Measurements from ENCODE around the gene MAP2K7. TPM values are rescaled to one million over a fixed set of nuclear protein-coding genes. Genes with fewer than 3 reads are reported as not detected.

MAP2K7 gene
- total and polyA plus RNA-seq, 2 donors: 8.0 to 45.4 TPM

DNA sequence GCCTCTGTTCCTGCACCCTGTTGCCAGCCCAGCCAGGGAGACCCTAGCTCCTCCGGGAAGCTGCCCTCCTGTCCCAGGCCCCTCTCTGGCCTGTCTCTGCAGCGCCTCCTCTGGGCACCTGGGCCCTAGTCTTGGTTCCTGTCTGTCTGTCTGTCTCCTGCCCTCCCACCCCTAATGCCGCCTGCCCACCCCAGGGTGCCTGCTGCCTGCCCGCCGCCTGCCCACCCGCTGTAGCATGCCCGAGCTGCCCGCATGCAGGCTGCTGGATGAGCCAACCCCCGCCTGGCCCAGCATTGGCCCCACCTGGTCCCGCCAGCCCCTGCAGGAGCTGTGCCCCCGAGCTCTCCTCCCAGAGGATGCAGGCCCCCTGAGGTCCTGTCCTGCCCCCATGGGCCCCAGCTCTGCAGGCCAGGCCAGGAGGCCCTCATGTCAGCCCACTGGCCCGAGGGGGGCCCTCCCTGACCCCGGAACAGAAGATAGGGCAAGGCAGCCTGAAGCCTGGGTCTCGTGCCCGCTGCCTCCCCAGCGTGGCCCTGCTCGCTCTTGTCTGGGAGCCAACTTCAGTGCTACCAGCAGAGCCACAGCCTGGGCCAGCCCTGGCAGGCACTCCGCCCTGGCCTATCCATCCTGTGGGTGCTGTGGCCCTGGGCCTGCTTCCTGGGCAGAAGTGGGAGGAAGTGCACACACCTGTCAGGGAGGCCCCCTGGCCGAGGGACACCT, 5.2 kb downstream of the MAP2K7 start:
- Histone ChIP-seq H3K27me3 (ENCODE audit: control insufficient read depth in 2 of 2, insufficient read depth in 1 of 2, low read length in 1 of 2) (peaks cover 0 to 9% of the 10 kb centered on the region in 2 donors), H3K4me3 (ENCODE audit: low read length in 2 of 2) (no peak overlapping the region), H3K27ac (ENCODE audit: low read depth in 1 of 2, low read length in 1 of 2) (no peak overlapping the region), H3K4me1 (ENCODE audit: control insufficient read depth in 2 of 2, insufficient read depth in 2 of 2, low read length in 2 of 2) (peaks cover 9 to 15% of the 10 kb centered on the region in 2 donors), H3K9me3 (ENCODE audit: control insufficient read depth in 2 of 2, insufficient read depth in 1 of 2, low read length in 1 of 2) (peaks cover 0 to 1% of the 10 kb centered on the region in 2 donors), H3K36me3 (ENCODE audit: control insufficient read depth in 2 of 2, insufficient read depth in 2 of 2, low read length in 1 of 2) (peaks cover 50 to 68% of the 10 kb centered on the region in 2 donors)
- WGBS: 97% methylated on average over 19 of the region's 19 CpGs
- DNase-seq (ENCODE audit: low read depth in 6 of 9, low spot score in 9 of 9): no peak

DNA sequence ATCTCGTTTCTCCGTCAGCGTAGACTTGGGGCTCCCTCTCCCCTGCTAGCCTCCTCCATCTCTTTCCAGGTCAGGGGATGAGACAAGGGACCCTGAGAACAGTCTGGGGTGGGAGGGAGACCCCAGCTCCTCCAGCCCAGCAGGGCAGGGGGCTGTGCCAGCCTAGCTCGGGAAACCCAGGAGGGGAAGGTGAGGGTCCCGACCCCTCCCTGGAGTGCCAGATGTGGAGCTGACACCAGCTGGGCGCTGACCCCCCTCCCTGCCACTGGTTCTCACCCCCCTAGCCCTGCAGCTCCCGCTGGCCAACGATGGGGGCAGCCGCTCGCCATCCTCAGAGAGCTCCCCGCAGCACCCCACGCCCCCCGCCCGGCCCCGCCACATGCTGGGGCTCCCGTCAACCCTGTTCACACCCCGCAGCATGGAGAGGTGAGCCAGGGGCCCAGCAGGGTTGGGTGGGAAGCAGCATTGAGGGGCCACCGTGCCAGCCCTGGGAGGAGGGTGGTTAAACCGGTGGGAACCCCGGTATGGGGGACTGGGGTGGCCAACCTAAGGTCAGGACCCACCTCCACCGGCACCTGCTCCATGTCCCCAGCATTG, 5.9 kb downstream of the MAP2K7 start:
- no peak for DNase-seq (ENCODE audit: low read depth in 6 of 9, low spot score in 9 of 9)
- peaks cover 6 to 11% of the 10 kb centered on the region in 2 donors for H3K4me1 ChIP-seq (ENCODE audit: control insufficient read depth in 2 of 2, insufficient read depth in 2 of 2, low read length in 2 of 2)
- no peak overlapping the region for H3K4me3 ChIP-seq (ENCODE audit: low read length in 2 of 2)
- peaks cover 50 to 68% of the 10 kb centered on the region in 2 donors for H3K36me3 ChIP-seq (ENCODE audit: control insufficient read depth in 2 of 2, insufficient read depth in 2 of 2, low read length in 1 of 2)
- peaks cover 0 to 1% of the 10 kb centered on the region in 2 donors for H3K9me3 ChIP-seq (ENCODE audit: control insufficient read depth in 2 of 2, insufficient read depth in 1 of 2, low read length in 1 of 2)
- 98% methylated on average over 21 of the region's 21 CpGs for WGBS
- no peak overlapping the region for H3K27ac ChIP-seq (ENCODE audit: low read depth in 1 of 2, low read length in 1 of 2)
- H3K27me3 ChIP-seq (ENCODE audit: control insufficient read depth in 2 of 2, insufficient read depth in 1 of 2, low read length in 1 of 2): peaks cover 5 to 16% of the 10 kb centered on the region in 2 donors

DNA sequence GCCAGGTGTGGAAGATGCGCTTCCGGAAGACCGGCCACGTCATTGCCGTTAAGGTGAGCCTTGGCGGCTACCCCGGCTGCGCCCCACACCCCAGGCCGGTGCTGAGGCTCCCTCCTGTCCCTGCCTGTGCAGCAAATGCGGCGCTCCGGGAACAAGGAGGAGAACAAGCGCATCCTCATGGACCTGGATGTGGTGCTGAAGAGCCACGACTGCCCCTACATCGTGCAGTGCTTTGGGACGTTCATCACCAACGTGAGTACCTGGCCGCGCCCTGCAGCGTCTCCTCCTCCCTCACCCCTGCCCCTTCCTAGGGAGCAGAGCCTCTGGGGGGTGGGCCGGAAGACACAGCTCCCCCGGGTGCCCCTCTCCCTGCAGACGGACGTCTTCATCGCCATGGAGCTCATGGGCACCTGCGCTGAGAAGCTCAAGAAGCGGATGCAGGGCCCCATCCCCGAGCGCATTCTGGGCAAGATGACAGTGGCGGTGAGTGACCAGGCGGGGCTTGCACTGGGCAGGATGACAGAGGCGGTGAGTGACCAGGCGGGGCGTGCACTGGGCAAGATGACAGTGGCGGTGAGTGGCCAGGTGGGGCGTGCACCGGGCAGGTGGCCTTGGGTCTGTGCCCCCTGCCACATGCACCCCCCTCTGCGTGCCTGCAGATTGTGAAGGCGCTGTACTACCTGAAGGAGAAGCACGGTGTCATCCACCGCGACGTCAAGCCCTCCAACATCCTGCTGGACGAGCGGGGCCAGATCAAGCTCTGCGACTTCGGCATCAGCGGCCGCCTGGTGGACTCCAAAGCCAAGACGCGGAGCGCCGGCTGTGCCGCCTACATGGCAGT, 6.9 kb downstream of the MAP2K7 start:
- H3K27ac ChIP-seq (ENCODE audit: low read depth in 1 of 2, low read length in 1 of 2): no peak overlapping the region
- peaks cover 50 to 68% of the 10 kb centered on the region in 2 donors for H3K36me3 ChIP-seq (ENCODE audit: control insufficient read depth in 2 of 2, insufficient read depth in 2 of 2, low read length in 1 of 2)
- WGBS: 98% methylated on average over 54 of the region's 54 CpGs
- peaks cover 15 to 26% of the 10 kb centered on the region in 2 donors for H3K27me3 ChIP-seq (ENCODE audit: control insufficient read depth in 2 of 2, insufficient read depth in 1 of 2, low read length in 1 of 2)
- no peak overlapping the region for H3K4me3 ChIP-seq (ENCODE audit: low read length in 2 of 2)
- H3K9me3 ChIP-seq (ENCODE audit: control insufficient read depth in 2 of 2, insufficient read depth in 1 of 2, low read length in 1 of 2): peaks cover 0 to 1% of the 10 kb centered on the region in 2 donors
- peaks cover 3% of the 10 kb centered on the region in 2 donors for H3K4me1 ChIP-seq (ENCODE audit: control insufficient read depth in 2 of 2, insufficient read depth in 2 of 2, low read length in 2 of 2)
- no peak for DNase-seq (ENCODE audit: low read depth in 6 of 9, low spot score in 9 of 9)

DNA sequence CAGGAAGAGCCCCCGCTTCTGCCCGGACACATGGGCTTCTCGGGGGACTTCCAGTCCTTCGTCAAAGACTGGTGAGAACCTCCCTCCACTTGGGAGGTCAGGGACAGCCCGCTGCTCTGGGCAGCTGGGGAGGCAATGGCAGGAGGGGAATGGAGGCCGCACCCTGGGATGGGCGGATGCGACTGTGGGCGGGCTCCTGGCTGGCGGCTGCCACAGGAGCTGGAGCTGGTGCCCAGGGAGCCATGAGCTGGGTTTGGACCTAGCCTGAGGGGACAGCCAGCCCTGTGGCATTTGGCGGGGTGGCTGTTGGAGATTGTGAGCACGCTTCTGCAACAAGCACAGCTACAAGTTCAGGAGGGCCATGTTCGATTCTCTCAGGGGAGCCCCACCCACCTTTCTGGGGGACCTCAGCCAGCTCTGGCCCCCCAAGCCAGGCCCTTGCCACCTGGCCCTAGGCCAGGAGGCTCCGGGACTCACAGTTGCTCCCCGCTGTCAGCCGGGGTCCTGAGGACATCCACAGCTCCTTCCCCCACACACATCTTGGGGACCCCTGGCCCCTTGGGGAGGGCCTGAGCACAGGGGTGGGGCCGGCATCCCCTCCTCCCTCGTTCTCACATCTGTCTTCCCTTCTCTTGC, 7.9 kb downstream of the MAP2K7 start:
- H3K27ac ChIP-seq (ENCODE audit: low read depth in 1 of 2, low read length in 1 of 2): no peak overlapping the region
- 93% methylated on average over 18 of the region's 18 CpGs for WGBS
- H3K4me1 ChIP-seq (ENCODE audit: control insufficient read depth in 2 of 2, insufficient read depth in 2 of 2, low read length in 2 of 2): peaks cover 3 to 10% of the 10 kb centered on the region in 2 donors
- no peak overlapping the region for H3K4me3 ChIP-seq (ENCODE audit: low read length in 2 of 2)
- H3K9me3 ChIP-seq (ENCODE audit: control insufficient read depth in 2 of 2, insufficient read depth in 1 of 2, low read length in 1 of 2): peaks cover 0 to 1% of the 10 kb centered on the region in 2 donors
- peaks cover 46 to 60% of the 10 kb centered on the region in 2 donors for H3K36me3 ChIP-seq (ENCODE audit: control insufficient read depth in 2 of 2, insufficient read depth in 2 of 2, low read length in 1 of 2)
- H3K27me3 ChIP-seq (ENCODE audit: control insufficient read depth in 2 of 2, insufficient read depth in 1 of 2, low read length in 1 of 2): peaks cover 24 to 37% of the 10 kb centered on the region in 2 donors
- DNase-seq (ENCODE audit: low read depth in 6 of 9, low spot score in 9 of 9): no peak

DNA sequence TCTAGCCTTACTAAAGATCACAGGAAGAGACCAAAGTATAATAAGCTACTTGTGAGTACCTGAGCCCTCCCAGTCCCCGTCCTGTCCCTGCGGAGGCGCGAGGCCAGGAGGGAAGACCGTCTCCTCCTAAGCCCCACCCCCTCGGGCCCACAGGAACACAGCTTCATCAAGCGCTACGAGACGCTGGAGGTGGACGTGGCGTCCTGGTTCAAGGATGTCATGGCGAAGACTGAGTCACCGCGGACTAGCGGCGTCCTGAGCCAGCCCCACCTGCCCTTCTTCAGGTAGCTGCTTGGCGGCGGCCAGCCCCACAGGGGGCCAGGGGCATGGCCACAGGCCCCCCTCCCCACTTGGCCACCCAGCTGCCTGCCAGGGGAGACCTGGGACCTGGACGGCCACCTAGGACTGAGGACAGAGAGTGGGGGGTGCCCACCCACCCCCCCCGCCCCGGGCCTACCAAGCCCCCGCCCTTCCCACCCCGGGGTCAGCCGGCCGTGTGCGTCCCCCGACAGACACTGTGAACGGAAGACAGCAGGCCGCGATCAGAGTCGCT, 8.5 kb downstream of the MAP2K7 start:
- H3K9me3 ChIP-seq (ENCODE audit: control insufficient read depth in 2 of 2, insufficient read depth in 1 of 2, low read length in 1 of 2): peaks cover 0 to 1% of the 10 kb centered on the region in 2 donors
- H3K27me3 ChIP-seq (ENCODE audit: control insufficient read depth in 2 of 2, insufficient read depth in 1 of 2, low read length in 1 of 2): peaks cover 30 to 42% of the 10 kb centered on the region in 2 donors
- WGBS: 96% methylated on average over 31 of the region's 31 CpGs
- DNase-seq (ENCODE audit: low read depth in 6 of 9, low spot score in 9 of 9): no peak
- H3K36me3 ChIP-seq (ENCODE audit: control insufficient read depth in 2 of 2, insufficient read depth in 2 of 2, low read length in 1 of 2): peaks cover 46 to 58% of the 10 kb centered on the region in 2 donors
- no peak overlapping the region for H3K4me3 ChIP-seq (ENCODE audit: low read length in 2 of 2)
- no peak overlapping the region for H3K27ac ChIP-seq (ENCODE audit: low read depth in 1 of 2, low read length in 1 of 2)
- H3K4me1 ChIP-seq (ENCODE audit: control insufficient read depth in 2 of 2, insufficient read depth in 2 of 2, low read length in 2 of 2): peaks cover 6 to 13% of the 10 kb centered on the region in 2 donors

DNA sequence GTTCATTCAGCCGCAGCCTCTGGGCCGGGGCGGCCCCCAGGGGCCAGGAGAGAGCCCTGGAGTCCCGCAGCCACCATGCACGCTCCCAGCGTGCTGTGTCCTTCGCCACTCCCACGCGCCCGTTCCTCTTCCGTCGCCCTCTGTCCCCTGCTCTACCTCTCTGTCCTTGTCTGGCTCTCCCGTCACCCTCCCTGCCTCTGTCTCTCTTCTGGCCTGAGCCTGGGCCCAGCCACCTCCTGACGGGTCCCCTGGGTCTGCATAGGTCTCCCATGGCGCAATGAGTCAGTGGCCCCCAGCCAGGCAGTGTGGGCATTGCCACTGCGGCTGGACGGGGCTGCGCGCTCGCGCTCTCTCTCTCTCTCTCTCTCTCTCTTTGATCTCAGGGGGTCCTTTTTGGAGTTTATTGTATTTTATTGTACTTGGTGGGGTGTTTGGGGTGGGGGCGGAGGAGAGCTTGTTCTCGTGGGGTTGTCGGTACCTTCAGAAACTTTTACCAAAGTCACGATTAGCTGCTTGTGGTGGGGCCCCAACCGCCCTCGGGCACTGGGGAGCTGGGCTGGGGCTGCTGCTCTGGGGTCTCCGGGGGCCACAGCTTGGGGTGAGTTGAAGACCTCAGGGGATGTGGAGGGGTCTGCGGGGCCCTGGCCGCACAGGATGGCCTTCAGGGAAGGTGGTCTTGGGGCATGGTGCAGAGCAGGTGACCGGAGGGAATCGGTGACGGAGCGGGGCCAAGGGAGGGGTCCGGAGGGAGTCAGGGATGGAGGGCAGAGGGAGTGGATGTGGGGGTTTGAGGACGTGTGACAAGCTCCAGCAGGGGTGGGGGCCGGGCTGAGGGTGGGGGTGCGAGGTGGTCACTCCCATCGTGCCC, 9.3 kb downstream of the MAP2K7 start:
- Histone ChIP-seq H3K27ac (ENCODE audit: low read depth in 1 of 2, low read length in 1 of 2) (no peak overlapping the region), H3K9me3 (ENCODE audit: control insufficient read depth in 2 of 2, insufficient read depth in 1 of 2, low read length in 1 of 2) (peaks cover 0 to 1% of the 10 kb centered on the region in 2 donors), H3K4me1 (ENCODE audit: control insufficient read depth in 2 of 2, insufficient read depth in 2 of 2, low read length in 2 of 2) (peaks cover 6 to 16% of the 10 kb centered on the region in 2 donors), H3K27me3 (ENCODE audit: control insufficient read depth in 2 of 2, insufficient read depth in 1 of 2, low read length in 1 of 2) (peaks cover 37 to 49% of the 10 kb centered on the region in 2 donors), H3K4me3 (ENCODE audit: low read length in 2 of 2) (no peak overlapping the region), H3K36me3 (ENCODE audit: control insufficient read depth in 2 of 2, insufficient read depth in 2 of 2, low read length in 1 of 2) (peaks cover 46 to 51% of the 10 kb centered on the region in 2 donors)
- WGBS: 98% methylated on average over 39 of the region's 39 CpGs
- no peak for DNase-seq (ENCODE audit: low read depth in 6 of 9, low spot score in 9 of 9)

DNA sequence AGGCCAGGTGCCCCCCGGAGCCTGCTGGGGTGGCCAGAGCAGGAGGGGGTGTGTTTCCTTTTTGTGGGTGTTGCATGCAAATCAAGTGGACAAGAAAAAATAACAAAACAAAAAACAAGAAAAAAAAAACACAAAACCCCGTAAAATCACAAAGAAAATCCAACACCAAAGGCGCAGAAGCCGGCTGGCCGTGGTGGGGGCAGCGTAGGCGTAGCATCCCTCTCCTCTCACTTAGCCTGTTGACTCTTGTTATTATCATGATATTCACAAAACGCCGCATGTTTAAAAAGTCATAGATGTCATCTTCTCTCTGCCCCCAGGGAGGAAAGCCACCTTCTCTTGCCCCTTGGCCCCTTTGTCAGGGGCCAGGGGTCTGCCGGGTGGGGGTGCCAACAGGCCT, 10.0 kb downstream of the MAP2K7 start:
- no peak for DNase-seq (ENCODE audit: low read depth in 6 of 9, low spot score in 9 of 9)
- 97% methylated on average over 10 of the region's 10 CpGs for WGBS
- peaks cover 1 to 2% of the 10 kb centered on the region in 2 donors for H3K9me3 ChIP-seq (ENCODE audit: control insufficient read depth in 2 of 2, insufficient read depth in 1 of 2, low read length in 1 of 2)
- H3K36me3 ChIP-seq (ENCODE audit: control insufficient read depth in 2 of 2, insufficient read depth in 2 of 2, low read length in 1 of 2): peaks cover 43 to 45% of the 10 kb centered on the region in 2 donors
- peaks cover 6 to 16% of the 10 kb centered on the region in 2 donors for H3K4me1 ChIP-seq (ENCODE audit: control insufficient read depth in 2 of 2, insufficient read depth in 2 of 2, low read length in 2 of 2)
- no peak overlapping the region for H3K27ac ChIP-seq (ENCODE audit: low read depth in 1 of 2, low read length in 1 of 2)
- peaks cover 43 to 56% of the 10 kb centered on the region in 2 donors for H3K27me3 ChIP-seq (ENCODE audit: control insufficient read depth in 2 of 2, insufficient read depth in 1 of 2, low read length in 1 of 2)
- H3K4me3 ChIP-seq (ENCODE audit: low read length in 2 of 2): no peak overlapping the region

DNA sequence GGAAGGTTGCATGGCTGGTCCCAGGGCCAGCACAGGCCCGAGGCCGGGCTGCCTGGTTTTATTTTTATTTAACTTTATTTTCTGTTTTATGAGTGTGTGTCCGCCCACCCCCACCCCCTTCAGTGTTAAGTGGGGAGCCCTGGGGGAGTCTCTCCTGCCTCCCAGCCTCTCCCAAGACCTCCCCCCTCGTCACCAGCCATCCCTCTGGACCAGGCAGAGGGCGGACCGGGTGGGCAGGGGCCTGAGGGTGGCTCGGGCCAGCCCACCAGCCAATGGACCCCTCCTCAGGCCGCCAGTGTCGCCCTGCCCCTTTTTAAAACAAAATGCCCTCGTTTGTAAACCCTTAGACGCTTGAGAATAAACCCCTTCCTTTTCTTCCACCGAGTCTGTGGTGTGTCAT, 10.4 kb downstream of the MAP2K7 start:
- no peak overlapping the region for H3K4me3 ChIP-seq (ENCODE audit: low read length in 2 of 2)
- WGBS: 89% methylated on average over 12 of the region's 12 CpGs
- peaks cover 6 to 17% of the 10 kb centered on the region in 2 donors for H3K4me1 ChIP-seq (ENCODE audit: control insufficient read depth in 2 of 2, insufficient read depth in 2 of 2, low read length in 2 of 2)
- peaks cover 38 to 44% of the 10 kb centered on the region in 2 donors for H3K36me3 ChIP-seq (ENCODE audit: control insufficient read depth in 2 of 2, insufficient read depth in 2 of 2, low read length in 1 of 2)
- peaks cover 48 to 61% of the 10 kb centered on the region in 2 donors for H3K27me3 ChIP-seq (ENCODE audit: control insufficient read depth in 2 of 2, insufficient read depth in 1 of 2, low read length in 1 of 2)
- H3K9me3 ChIP-seq (ENCODE audit: control insufficient read depth in 2 of 2, insufficient read depth in 1 of 2, low read length in 1 of 2): peaks cover 1 to 6% of the 10 kb centered on the region in 2 donors
- DNase-seq (ENCODE audit: low read depth in 6 of 9, low spot score in 9 of 9): no peak
- H3K27ac ChIP-seq (ENCODE audit: low read depth in 1 of 2, low read length in 1 of 2): no peak overlapping the region
